Erythroblast (primary cell): ENCODE measurements around the gene LRP1.

Experiments used
- GATA1 ChIP-seq: IDR thresholded peaks from 2 replicates; pipeline ENCODE4 v1.6.1; 2011; ENCODE audit warnings: low read depth, mild to moderate bottlenecking, control low read depth, low read length, moderate library complexity
- POLR2A ChIP-seq: IDR thresholded peaks from 2 replicates; pipeline ENCODE4 v1.6.1; 2011; ENCODE audit warnings: mild to moderate bottlenecking, low read length

- TF ChIP-seq POLR2A (no peak), GATA1 (no peak)
Observed at GRCh38 chr12:57092876-57093414, 35.3 kb upstream of the LRP1 start.
